ENCODE results near the gene MRPL11.

- no peak for TF ChIP-seq CTCF (IDR thresholded peaks at IDR 0.05; ENCODE audit: low read depth, low read length, missing input control)
- no peak for TF ChIP-seq SP1 (IDR thresholded peaks at IDR 0.05)
- no peak for TF ChIP-seq YY1 (IDR thresholded peaks at IDR 0.05)
Observed at GRCh38 chr11:66411323-66411722, 27.3 kb downstream of the MRPL11 start.
